MM.1S (cell line): Measurements from ENCODE around the gene CFAP70.
A peak's percentile ranks its signal among the peaks of the same experiment; 100 is the strongest.

Source experiments
- CTCF ChIP-seq: fragments of 300-600 bp; sonication (generic); IDR thresholded peaks from 2 replicates; pipeline ENCODE4 v1.5.1; 2016; ENCODE audit warnings: antibody characterized with exemption, low read length, mixed read lengths
- EZH2phosphoT487 ChIP-seq: fragments of 300-600 bp; sonication (generic); IDR thresholded peaks from 2 replicates; pipeline ENCODE4 v1.6.1; 2018; ENCODE audit warnings: antibody characterized with exemption, low read length

GRCh38 chr10:73253225-73253555, 105.5 kb downstream of the CFAP70 start:
- TF ChIP-seq CTCF (peak; percentile 20), EZH2phosphoT487 (no peak)
